Heart right ventricle (tissue), 16 donors: ENCODE measurements around the gene TGFBR1. TPM values are rescaled to one million over a fixed set of nuclear protein-coding genes. Genes with fewer than 3 reads are reported as not detected.

Experiments used
- ATAC-seq, 8 donors: fragments of 200-7000 bp; cut with Tn5 transposase; one replicate each; pipeline ENCODE4 v1.9.1; 2020; ENCODE audit warnings: mild to moderate bottlenecking in 8 of 8, moderate library complexity in 8 of 8, moderate number of reproducible peaks in 1 of 8
- DNase-seq, 2 donors: peaks; one replicate each; pipeline ENCODE4 v3.0.0-alpha.2; 2020
- H3K27ac ChIP-seq, 10 donors: fragments of 200-600 bp; sonication (generic) in 2 of 10; one replicate each; pipeline versions ENCODE4 v1.5.0 to v1.8.0; 2020 to 2022; ENCODE audit warnings: mild to moderate bottlenecking in 3 of 10
- H3K27me3 ChIP-seq, 7 donors: fragments of 200-600 bp; one replicate each; pipeline ENCODE4 v1.8.0; 2021 to 2022; ENCODE audit warnings: mild to moderate bottlenecking in 2 of 7
- H3K36me3 ChIP-seq, 9 donors: fragments of 200-600 bp; sonication (generic) in 1 of 9; one replicate each; pipeline versions ENCODE4 v1.5.0 to v1.8.0; 2020 to 2022; ENCODE audit warnings: mild to moderate bottlenecking in 2 of 9
- H3K4me1 ChIP-seq, 9 donors: fragments of 200-600 bp; sonication (generic) in 1 of 9; one replicate each; pipeline versions ENCODE4 v1.5.0 to v1.8.0; 2020 to 2022; ENCODE audit warnings: mild to moderate bottlenecking in 4 of 9
- H3K4me3 ChIP-seq, 10 donors: fragments of 200-600 bp; sonication (generic) in 2 of 10; one replicate each; pipeline versions ENCODE4 v1.5.0 to v1.8.0; 2020 to 2022; ENCODE audit warnings: mild to moderate bottlenecking in 7 of 10, moderate library complexity in 2 of 10
- H3K9me3 ChIP-seq, 11 donors: fragments of 200-600 bp in 10 of 11; sonication (generic) in 2 of 11; one replicate each; pipeline versions ENCODE4 v1.5.0 to v1.8.0; 2013 to 2022; ENCODE audit warnings: mild to moderate bottlenecking in 2 of 11, control low read depth in 1 of 11, moderate library complexity in 1 of 11
- WGBS, 2 donors: extraction: QIAGEN DNeasy Blood & Tissue Kit; methylation state at CpG; one replicate each; pipeline ENCODE4 v1.1.7; 2013; ENCODE audit warnings: inconsistent platforms in 1 of 2; 5-methylcytosine and 5-hydroxymethylcytosine counted together
- intact Hi-C, 10 donors: fragments of 100-400 bp; cut with DNase I; formaldehyde crosslinking; loops; one replicate each; pipeline versions ENCODE4 v1.11.1 to v1.14.2; 2022
- long read RNA-seq, 3 donors: library from polyadenylated mRNA; unstranded; transcript quantifications; one replicate each; pipeline ENCODE4 v2.0.0, GENCODE V29; 2020 to 2021
- polyA plus RNA-seq, 2 donors: library from polyadenylated mRNA; stranded (reverse); fragments of 200-250 nt; gene quantifications; one replicate each; pipeline ENCODE4 v1.2.3, GENCODE V29; 2013
- total RNA-seq, 10 donors: library from RNA; stranded (reverse); fragmentation: NEBNext Ultra II Directional in 3 of 10; extraction: Animal tissue kit (Norgen Biotek cat#: 25700) in 3 of 10; gene quantifications; one replicate each; pipeline versions ENCODE4 v1.2.1 to v1.2.4, GENCODE V29; 2021 to 2023
- TF ChIP-seq, protein P1 (sequence below), 9 donors: fragments of 200-600 bp; sonication (generic) in 2 of 9; IDR thresholded peaks; one replicate each; pipeline versions ENCODE4 v1.5.0 to v1.8.0; 2021 to 2022; ENCODE audit warnings: antibody characterized with exemption in 9 of 9, mild to moderate bottlenecking in 5 of 9, moderate library complexity in 1 of 9
- donor health status: Arrhythmogenic right ventricular cardiomyopathy.
- donor health status: ischemic (EF 13 %, LVEDD 7.1; RV severe dilation, severe dysfunction).
- donor health status: healthy with polysubstance abuse.
- donor health status: DM: no; HTN: yes; CAD: no.
- donor health status: DM: no; HTN: no; CAD: no.
- donor health status: ischemic (EF 25% LVEDD 6.9; RV normal size, moderate dysfunction).
- donor health status: ischemic (EF 25% LVEDD 5.7; RV mildly dilated, moderate dysfunction).
- donor health status: healthy.
- donor health status: DM: yes; HTN: yes; CAD: no.
- donor health status: Ischemic cardiomyopathy.
- donor health status: ischemic (EF 35%, LVEDD 5.7; RV mildly dilated, moderate dysfunction).
- donor health status: nonischemic (EF 11% LVEDD 7.7; RV severe dilation, severe dysfunction).
- donor health status: DM: yes; HTN: yes; CAD: no.
- donor health status: PGD.
- donor health status: ischemic (EF 29% LVEDD 5.4; RV normal size, mild dysfunction).
- donor health status: nonischemic (EF 23%, LVEDD 6.1; RV moderate dilation, normal function).

The TGFBR1 gene
- 10 to 100 TPM; 10.7 to 25.4 (median 15.0) TPM for total RNA-seq
- polyA plus RNA-seq = 1 to 10 TPM; 4.9 to 5.9 TPM
- long read RNA-seq, donor 1, full-length matches to known transcripts = 21 of 24 reads
- long read RNA-seq, donor 1, partial matches to known transcripts = 0 of 24 reads
- long read RNA-seq, donor 1, other reads (novel, unspliced or antisense) = 3 of 24 reads
- long read RNA-seq, donor 2, full-length matches to known transcripts = 50 of 54 reads
- long read RNA-seq, donor 2, partial matches to known transcripts = 0 of 54 reads
- long read RNA-seq, donor 2, other reads (novel, unspliced or antisense) = 4 of 54 reads
- long read RNA-seq, donor 3, partial matches to known transcripts = 1 of 5 reads
- long read RNA-seq, donor 3, other reads (novel, unspliced or antisense) = 4 of 5 reads

DNA sequence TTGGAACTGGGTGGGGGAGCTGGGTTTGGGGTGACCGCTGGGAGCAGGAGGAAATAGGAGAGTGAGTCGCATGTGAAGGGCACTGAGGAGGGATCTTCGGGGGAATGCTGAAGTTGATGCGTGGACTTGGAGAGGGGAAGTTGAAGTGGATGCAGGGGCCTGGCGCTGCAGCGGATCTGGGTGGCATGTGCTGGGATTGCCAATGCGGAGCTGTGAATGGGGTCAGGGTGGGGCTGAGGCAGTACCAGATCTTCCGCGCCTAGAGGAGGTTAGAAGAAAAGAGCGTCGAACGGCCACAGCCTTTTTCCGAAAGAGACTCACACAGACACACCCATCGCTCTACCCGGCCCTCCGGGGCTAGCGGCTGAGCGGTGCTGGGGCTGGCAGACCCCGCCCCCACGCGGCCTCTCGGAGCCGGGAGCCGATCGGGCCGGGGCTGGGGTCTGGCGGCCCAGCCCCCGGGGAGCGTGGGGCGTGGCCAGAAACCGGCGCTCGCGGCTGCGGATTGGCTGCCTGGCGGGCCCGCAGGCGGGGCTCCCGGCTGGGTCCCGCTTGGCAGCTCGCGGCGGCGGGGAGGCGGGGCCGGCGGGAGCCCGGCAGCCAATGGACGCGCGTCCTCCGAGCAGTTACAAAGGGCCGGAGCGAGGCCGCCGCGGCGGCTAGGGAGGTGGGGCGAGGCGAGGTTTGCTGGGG lies at the start of gene TGFBR1:
TGFBR1 (plus strand) TSS at position 655 of the 693 bp plus-strand sequence. CDS start 93 bp downstream, outside the sequence.
- Histone ChIP-seq H3K27ac (peak within 1 kb of the TSS; percentile 50 to 96 (median 89)), H3K4me1 (peaks cover 6 to 55% (median 45%) of the 10 kb centered on the region in 9 donors), H3K36me3 (no peaks in the 10 kb centered on the region), H3K27me3 (no peaks in the 10 kb centered on the region), H3K9me3 (no peaks in the 10 kb centered on the region), H3K4me3 (peak within 1 kb of the TSS; percentile 52 to 96 (median 86))
- intact Hi-C loops = loop anchor here in 2 of 10 donors (5.0 to 10.0 kb wide), 2 partner anchors 62 to 100 kb away; no protein-coding TSS in a partner anchor
- TF ChIP-seq, protein P1, sequence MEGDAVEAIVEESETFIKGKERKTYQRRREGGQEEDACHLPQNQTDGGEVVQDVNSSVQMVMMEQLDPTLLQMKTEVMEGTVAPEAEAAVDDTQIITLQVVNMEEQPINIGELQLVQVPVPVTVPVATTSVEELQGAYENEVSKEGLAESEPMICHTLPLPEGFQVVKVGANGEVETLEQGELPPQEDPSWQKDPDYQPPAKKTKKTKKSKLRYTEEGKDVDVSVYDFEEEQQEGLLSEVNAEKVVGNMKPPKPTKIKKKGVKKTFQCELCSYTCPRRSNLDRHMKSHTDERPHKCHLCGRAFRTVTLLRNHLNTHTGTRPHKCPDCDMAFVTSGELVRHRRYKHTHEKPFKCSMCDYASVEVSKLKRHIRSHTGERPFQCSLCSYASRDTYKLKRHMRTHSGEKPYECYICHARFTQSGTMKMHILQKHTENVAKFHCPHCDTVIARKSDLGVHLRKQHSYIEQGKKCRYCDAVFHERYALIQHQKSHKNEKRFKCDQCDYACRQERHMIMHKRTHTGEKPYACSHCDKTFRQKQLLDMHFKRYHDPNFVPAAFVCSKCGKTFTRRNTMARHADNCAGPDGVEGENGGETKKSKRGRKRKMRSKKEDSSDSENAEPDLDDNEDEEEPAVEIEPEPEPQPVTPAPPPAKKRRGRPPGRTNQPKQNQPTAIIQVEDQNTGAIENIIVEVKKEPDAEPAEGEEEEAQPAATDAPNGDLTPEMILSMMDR (IDR thresholded peaks at IDR 0.05) = peak in 3 of 9 donors; percentile 18 to 30 (median 27)
- ATAC-seq (peak; percentile 90 to 97 (median 94)), DNase-seq (peak; percentile 92 to 95)
- 0% methylated on average over 52 to 60 of the region's 60 CpGs for WGBS, 2 donors

DNA sequence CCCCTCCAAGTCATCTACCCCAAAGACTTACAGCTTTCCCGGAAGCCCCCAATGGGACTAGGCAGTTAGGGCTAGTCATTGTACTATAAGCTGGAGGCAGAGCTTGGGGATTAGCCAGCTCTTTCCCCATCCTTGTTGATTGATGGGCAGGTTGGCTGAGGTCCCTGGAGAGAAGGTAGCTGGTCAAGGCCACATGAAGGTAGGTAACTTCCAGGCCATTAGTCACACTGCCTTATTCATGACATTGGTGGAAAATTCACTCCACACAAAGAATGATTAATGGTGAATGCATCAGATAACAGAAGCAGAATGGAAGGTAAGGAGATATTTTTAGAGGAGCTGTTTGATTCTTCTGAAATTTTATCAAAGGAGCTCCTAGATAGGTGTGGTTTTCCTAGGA lies 49.5 kb upstream of the TGFBR1 start:
- ATAC-seq (no peak), DNase-seq (no peak)
- peaks cover 0 to 98% (median 22%) of the 10 kb centered on the region in 9 donors for H3K36me3 ChIP-seq
- peaks cover 0 to 70% (median 17%) of the 10 kb centered on the region in 9 donors for H3K4me1 ChIP-seq
- H3K27me3 ChIP-seq = peaks cover 0 to 17% (median 0%) of the 10 kb centered on the region in 7 donors
- intact Hi-C loops = no loop called here
- H3K27ac ChIP-seq = peak overlapping the region in 1 of 10 donors; percentile 15
- H3K4me3 ChIP-seq = no peak overlapping the region
- no peaks in the 10 kb centered on the region for H3K9me3 ChIP-seq
- WGBS, 2 donors = 91 to 93% methylated on average over 1 of the region's 1 CpG
- TF ChIP-seq, protein P1 (IDR thresholded peaks at IDR 0.05) = no peak

DNA sequence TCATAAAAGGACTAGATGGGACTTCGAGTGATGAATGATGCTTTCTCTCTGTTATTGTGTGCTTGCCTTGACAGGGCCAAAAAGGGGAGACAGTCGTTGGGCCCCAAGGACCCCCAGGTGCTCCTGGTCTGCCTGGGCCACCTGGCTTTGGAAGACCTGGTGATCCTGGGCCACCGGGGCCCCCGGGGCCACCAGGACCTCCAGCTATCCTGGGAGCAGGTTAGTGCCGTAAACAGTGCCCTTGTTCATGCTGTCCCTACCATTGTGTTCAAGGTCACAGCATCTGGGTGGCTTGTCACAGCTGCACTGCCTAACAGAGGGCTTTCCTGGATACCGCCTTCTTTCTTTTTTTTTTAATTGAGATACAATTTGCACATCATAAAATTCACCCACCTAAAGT lies 48.7 kb upstream of the TGFBR1 start:
- Histone ChIP-seq H3K36me3 (peaks cover 0 to 98% (median 22%) of the 10 kb centered on the region in 9 donors), H3K9me3 (no peaks in the 10 kb centered on the region), H3K27ac (peak overlapping the region in 1 of 10 donors; percentile 80), H3K27me3 (peaks cover 0 to 17% (median 0%) of the 10 kb centered on the region in 7 donors), H3K4me3 (no peak overlapping the region), H3K4me1 (peaks cover 0 to 75% (median 17%) of the 10 kb centered on the region in 9 donors)
- DNase-seq = no peak
- WGBS, 2 donors = 94 to 96% methylated on average over 6 of the region's 6 CpGs
- intact Hi-C loops = no loop called here
- TF ChIP-seq, protein P1 (IDR thresholded peaks at IDR 0.05) = no peak
- ATAC-seq = no peak
